ENCODE measurements around the gene DNAJC16.
"Not testable (repeated sequence)": the region's sequence is repeated elsewhere in the genome, so short reads cannot be mapped to it uniquely, and the experiment has no call there.

The DNAJC16 gene

GRCh38 chr1:15509586-15509985, 17.1 kb upstream of the DNAJC16 start:
- FAIRE-seq (no peak), DNase-seq (ENCODE audit: insufficient read length) (no peak)
- TF ChIP-seq POLR2A (IDR thresholded peaks at IDR 0.05; ENCODE audit: low read depth, low read length), result no peak
- no peak for TF ChIP-seq TAF1 (IDR thresholded peaks at IDR 0.05; ENCODE audit: borderline replicate concordance, low read depth, low read length)
- TF ChIP-seq POLR2AphosphoS5 (IDR thresholded peaks at IDR 0.05; ENCODE audit: low read depth, low read length), result no peak

GRCh38 chr1:15510611-15511405, 15.8 kb upstream of the DNAJC16 start:
- FAIRE-seq (no peak), DNase-seq (ENCODE audit: insufficient read length) (no peak)
- no peak for TF ChIP-seq TAF1 (IDR thresholded peaks at IDR 0.05; ENCODE audit: borderline replicate concordance, low read depth, low read length)
- TF ChIP-seq POLR2AphosphoS5 (IDR thresholded peaks at IDR 0.05; ENCODE audit: low read depth, low read length), result no peak

- FAIRE-seq (no peak), DNase-seq (ENCODE audit: insufficient read length) (no peak)
- TF ChIP-seq POLR2A (IDR thresholded peaks at IDR 0.05; ENCODE audit: low read depth, low read length), result no peak
- TF ChIP-seq POLR2AphosphoS5 (IDR thresholded peaks at IDR 0.05; ENCODE audit: low read depth, low read length), result no peak
- no peak for TF ChIP-seq TAF1 (IDR thresholded peaks at IDR 0.05; ENCODE audit: borderline replicate concordance, low read depth, low read length)
These were observed 13.5 kb upstream of the DNAJC16 start for GRCh38 chr1:15513192-15513591.

GRCh38 chr1:15513919-15514318, 12.7 kb upstream of the DNAJC16 start:
- TF ChIP-seq POLR2AphosphoS5 (IDR thresholded peaks at IDR 0.05; ENCODE audit: low read depth, low read length), result no peak
- DNase-seq (ENCODE audit: insufficient read length), result no peak

GRCh38 chr1:15514557-15514956, 12.1 kb upstream of the DNAJC16 start:
- not testable (repeated sequence) for DNase-seq (ENCODE audit: insufficient read length); FAIRE-seq

More at GRCh38 chr1:15513919-15514318, 12.7 kb upstream of the DNAJC16 start:
- no peak for FAIRE-seq

- FAIRE-seq (peak; percentile 71), DNase-seq (ENCODE audit: insufficient read length) (no peak)
- no peak for TF ChIP-seq POLR2AphosphoS5 (IDR thresholded peaks at IDR 0.05; ENCODE audit: low read depth, low read length)
- TF ChIP-seq POLR2A (IDR thresholded peaks at IDR 0.05; ENCODE audit: low read depth, low read length), result no peak
- TF ChIP-seq TAF1 (IDR thresholded peaks at IDR 0.05; ENCODE audit: borderline replicate concordance, low read depth, low read length), result no peak
These were observed 11.5 kb upstream of the DNAJC16 start for GRCh38 chr1:15515022-15515663.

- FAIRE-seq (no peak), DNase-seq (ENCODE audit: insufficient read length) (no peak)
- no peak for TF ChIP-seq POLR2AphosphoS5 (IDR thresholded peaks at IDR 0.05; ENCODE audit: low read depth, low read length)
- TF ChIP-seq TAF1 (IDR thresholded peaks at IDR 0.05; ENCODE audit: borderline replicate concordance, low read depth, low read length), result no peak
- no peak for TF ChIP-seq POLR2A (IDR thresholded peaks at IDR 0.05; ENCODE audit: low read depth, low read length)
These were observed 7.0 kb upstream of the DNAJC16 start for GRCh38 chr1:15519625-15520024.

GRCh38 chr1:15521206-15521906, 5.3 kb upstream of the DNAJC16 start:
- not testable (repeated sequence) for FAIRE-seq; DNase-seq (ENCODE audit: insufficient read length)

GRCh38 chr1:15522551-15522950, 4.1 kb upstream of the DNAJC16 start:
- no peak for DNase-seq (ENCODE audit: insufficient read length)
- FAIRE-seq, result no peak
- TF ChIP-seq TAF1 (IDR thresholded peaks at IDR 0.05; ENCODE audit: borderline replicate concordance, low read depth, low read length), result no peak
- TF ChIP-seq POLR2AphosphoS5 (IDR thresholded peaks at IDR 0.05; ENCODE audit: low read depth, low read length), result no peak
- no peak for TF ChIP-seq POLR2A (IDR thresholded peaks at IDR 0.05; ENCODE audit: low read depth, low read length)

GRCh38 chr1:15523104-15524020, 3.3 kb upstream of the DNAJC16 start:
- DNase-seq (ENCODE audit: insufficient read length) (no peak), FAIRE-seq (peak; percentile 17)
- TF ChIP-seq POLR2AphosphoS5 (IDR thresholded peaks at IDR 0.05; ENCODE audit: low read depth, low read length) (no peak), TAF1 (IDR thresholded peaks at IDR 0.05; ENCODE audit: borderline replicate concordance, low read depth, low read length) (no peak), POLR2A (IDR thresholded peaks at IDR 0.05; ENCODE audit: low read depth, low read length) (no peak)

- no peak for FAIRE-seq
- peak; percentile 80 for TF ChIP-seq POLR2A (IDR thresholded peaks at IDR 0.05; ENCODE audit: low read depth, low read length)
- TF ChIP-seq TAF1 (IDR thresholded peaks at IDR 0.05; ENCODE audit: borderline replicate concordance, low read depth, low read length), result peak; percentile 82
- TF ChIP-seq POLR2AphosphoS5 (IDR thresholded peaks at IDR 0.05; ENCODE audit: low read depth, low read length), result peak; percentile 64
- no peak for DNase-seq (ENCODE audit: insufficient read length)
These were observed 2.7 kb upstream of the DNAJC16 start, which contains the start of gene CASP9 for GRCh38 chr1:15524021-15524282. CASP9 (minus strand) TSS chr1:15524215; CDS start chr1:15524200, 15 bp downstream.

Data from GM12892 (cell line).